Dendritic cell treated with granulocyte-macrophage colony-stimulating factor and Interleukin-4, amounts not matched to agents 40 ng/mL and 50 ng/mL, for 4 days (primary cell): ENCODE data around the gene NLRP12.
"Not testable (repeated sequence)": the region's sequence is repeated elsewhere in the genome, so short reads cannot be mapped to it uniquely, and the experiment has no call there.

Source experiments
- H3K27ac Mint-ChIP-seq: one replicate; pipeline ENCODE4 v1.8.0; 2022; ENCODE audit warnings: mild to moderate bottlenecking, mixed read lengths
- H3K27me3 Mint-ChIP-seq: one replicate; pipeline ENCODE4 v1.8.0; 2022; ENCODE audit warnings: mild to moderate bottlenecking, mixed read lengths
- H3K36me3 Mint-ChIP-seq: one replicate; pipeline ENCODE4 v1.8.0; 2022; ENCODE audit warnings: low read depth, mixed read lengths
- H3K4me1 Mint-ChIP-seq: one replicate; pipeline ENCODE4 v1.8.0; 2022; ENCODE audit warnings: low read depth, mixed read lengths
- H3K4me3 Mint-ChIP-seq: one replicate; pipeline ENCODE4 v1.8.0; 2022; ENCODE audit warnings: mild to moderate bottlenecking, moderate library complexity, mixed read lengths
- H3K9me3 Mint-ChIP-seq: one replicate; pipeline ENCODE4 v1.8.0; 2022; ENCODE audit warnings: mixed read lengths
- intact Hi-C: fragments of 100-400 bp; cut with micrococcal nuclease; formaldehyde crosslinking; loops from one replicate; pipeline ENCODE4 v1.15.0; 2022

NLRP12 gene

DNA sequence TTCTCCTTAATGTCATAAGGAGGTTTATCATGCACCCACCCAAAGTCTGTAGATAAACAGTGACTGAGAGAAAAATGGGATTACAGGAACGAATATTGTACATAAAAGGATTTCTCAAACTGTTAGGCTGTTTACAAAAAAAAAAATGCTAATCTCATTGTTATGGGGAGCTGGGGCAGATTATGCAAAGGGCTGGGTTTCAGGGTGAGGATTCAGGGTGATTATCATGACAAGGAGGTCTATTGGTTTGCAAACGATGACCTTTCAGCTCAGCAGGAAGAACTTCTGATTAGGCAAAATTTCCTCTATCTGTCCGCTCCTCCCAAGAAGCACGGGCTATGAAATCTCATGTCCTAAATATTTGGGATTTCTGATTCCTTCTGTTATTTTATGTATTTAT lies 41.4 kb downstream of the NLRP12 start:
- Mint-ChIP-seq H3K9me3 (no peaks in the 10 kb centered on the region), H3K4me1 (peaks cover 12% of the 10 kb centered on the region), H3K4me3 (no peak overlapping the region), H3K27ac (no peak overlapping the region), H3K27me3 (peaks cover 28% of the 10 kb centered on the region), H3K36me3 (no peaks in the 10 kb centered on the region)
- intact Hi-C loops: no loop called here

DNA sequence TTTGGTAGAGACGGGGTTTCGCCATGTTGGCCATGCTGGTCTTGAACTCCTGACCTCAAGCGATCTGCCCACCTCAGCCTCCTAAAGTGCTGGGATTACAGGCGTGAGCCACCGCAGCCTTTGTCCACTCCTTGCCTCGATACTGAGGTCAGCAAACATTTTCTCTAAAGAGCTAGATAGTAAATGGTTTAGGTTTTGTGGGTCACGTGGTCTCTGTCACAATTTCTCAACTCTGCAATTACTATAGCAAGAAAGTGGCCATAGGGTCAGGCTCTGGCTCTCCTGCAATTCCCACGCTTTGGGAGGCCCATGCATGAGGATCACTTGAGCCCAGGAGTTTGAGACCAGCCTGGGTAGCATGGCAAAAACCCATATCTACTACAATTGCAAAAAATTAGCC lies 42.8 kb downstream of the NLRP12 start:
- H3K36me3 Mint-ChIP-seq, H3K4me3 Mint-ChIP-seq, H3K27ac Mint-ChIP-seq, H3K9me3 Mint-ChIP-seq, intact Hi-C loops: not testable (repeated sequence)
- Mint-ChIP-seq H3K4me1 (peaks cover 12% of the 10 kb centered on the region), H3K27me3 (peaks cover 22% of the 10 kb centered on the region)

DNA sequence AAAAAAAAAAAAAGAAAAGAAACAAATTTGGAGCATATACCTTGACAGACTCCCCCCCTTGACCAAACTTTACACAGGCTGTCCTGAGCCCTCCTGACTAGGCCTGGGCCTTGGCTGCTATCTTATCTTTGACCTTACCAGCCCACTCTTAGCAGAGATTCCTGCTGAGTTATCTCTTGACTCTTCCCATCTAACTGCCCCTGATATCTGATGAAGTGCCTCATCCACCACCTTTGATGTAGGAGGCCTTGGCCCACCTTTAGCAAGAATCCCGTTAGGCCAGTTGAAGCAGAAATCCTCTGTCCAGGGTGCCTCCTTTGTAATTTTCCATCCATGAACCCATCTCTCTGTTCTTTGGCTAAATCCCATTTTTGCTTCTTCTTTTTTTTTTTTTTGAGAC lies 43.6 kb downstream of the NLRP12 start:
- H3K36me3 Mint-ChIP-seq: no peaks in the 10 kb centered on the region
- no peak overlapping the region for H3K4me3 Mint-ChIP-seq
- intact Hi-C loops: no loop called here
- H3K9me3 Mint-ChIP-seq: no peaks in the 10 kb centered on the region
- H3K4me1 Mint-ChIP-seq: peaks cover 7% of the 10 kb centered on the region
- H3K27ac Mint-ChIP-seq: no peak overlapping the region
- peaks cover 17% of the 10 kb centered on the region for H3K27me3 Mint-ChIP-seq

DNA sequence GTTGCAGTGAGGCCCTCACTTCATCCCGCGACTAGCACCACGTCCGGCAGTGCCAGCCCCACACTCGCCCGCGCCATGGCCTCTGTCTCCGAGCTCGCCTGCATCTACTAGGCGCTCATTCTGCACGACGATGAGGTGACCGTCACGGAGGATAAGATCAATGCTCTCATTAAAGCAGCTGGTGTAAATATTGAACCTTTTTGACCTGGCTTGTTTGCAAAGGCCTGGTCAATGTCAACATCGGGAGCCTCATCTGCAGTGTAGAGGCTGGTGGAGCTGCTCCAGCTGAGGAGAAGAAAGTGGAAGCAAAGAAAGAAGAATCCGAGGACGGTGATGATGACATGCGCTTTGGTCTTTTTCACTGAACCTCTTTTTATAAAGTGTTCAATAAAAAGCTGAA lies 48.6 kb downstream of the NLRP12 start:
- Mint-ChIP-seq H3K4me1 (no peaks in the 10 kb centered on the region), H3K4me3 (no peak overlapping the region), H3K27me3 (peaks cover 7% of the 10 kb centered on the region), H3K36me3 (no peaks in the 10 kb centered on the region), H3K27ac (no peak overlapping the region), H3K9me3 (no peaks in the 10 kb centered on the region)
- intact Hi-C loops: no loop called here

DNA sequence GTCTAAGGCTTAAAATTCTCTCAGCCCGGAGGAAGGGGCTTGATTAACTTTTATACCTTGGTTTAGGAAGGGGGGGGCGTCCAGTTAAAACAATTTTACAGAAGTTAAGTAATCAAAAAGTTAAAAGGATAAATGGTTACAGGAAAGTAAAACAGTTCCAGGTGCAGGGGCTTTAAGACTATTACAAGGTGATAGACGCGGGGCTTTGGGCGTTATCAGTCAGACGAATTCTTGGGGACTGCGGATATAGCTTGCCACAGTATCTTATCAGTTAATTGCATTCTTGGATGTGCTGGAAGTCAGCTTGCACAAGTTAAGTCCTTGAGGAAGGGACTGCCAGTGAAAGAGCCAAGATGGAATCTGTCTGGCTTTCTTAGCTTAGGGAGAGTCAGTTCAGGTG lies 49.6 kb downstream of the NLRP12 start:
- intact Hi-C loops, H3K4me1 Mint-ChIP-seq, H3K36me3 Mint-ChIP-seq, H3K27ac Mint-ChIP-seq, H3K27me3 Mint-ChIP-seq, H3K9me3 Mint-ChIP-seq, H3K4me3 Mint-ChIP-seq: not testable (repeated sequence)

DNA sequence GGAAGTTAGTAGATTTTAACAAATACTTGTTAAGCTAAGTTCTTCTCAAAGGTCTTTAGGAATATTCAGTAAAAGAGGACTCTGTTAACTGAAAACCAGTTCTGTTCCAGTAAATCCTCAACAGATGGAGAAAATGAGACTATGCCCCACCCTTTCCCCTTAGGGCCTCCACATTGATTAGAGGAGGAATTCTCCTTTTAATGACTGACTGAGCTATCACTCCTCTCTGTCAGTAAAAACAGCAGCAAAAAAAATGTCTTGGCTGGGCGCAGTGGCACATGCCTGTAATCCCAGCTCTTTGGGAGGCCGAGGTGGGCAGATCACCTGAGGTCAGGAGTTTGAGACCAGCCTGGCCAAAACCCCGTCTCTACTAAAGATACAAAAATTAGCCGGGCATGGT lies 50.1 kb downstream of the NLRP12 start:
- Mint-ChIP-seq H3K4me3 (no peak overlapping the region), H3K9me3 (no peaks in the 10 kb centered on the region), H3K27ac (no peak overlapping the region), H3K36me3 (no peaks in the 10 kb centered on the region), H3K27me3 (peaks cover 9% of the 10 kb centered on the region), H3K4me1 (peaks cover 5% of the 10 kb centered on the region)
- intact Hi-C loops: no loop called here

DNA sequence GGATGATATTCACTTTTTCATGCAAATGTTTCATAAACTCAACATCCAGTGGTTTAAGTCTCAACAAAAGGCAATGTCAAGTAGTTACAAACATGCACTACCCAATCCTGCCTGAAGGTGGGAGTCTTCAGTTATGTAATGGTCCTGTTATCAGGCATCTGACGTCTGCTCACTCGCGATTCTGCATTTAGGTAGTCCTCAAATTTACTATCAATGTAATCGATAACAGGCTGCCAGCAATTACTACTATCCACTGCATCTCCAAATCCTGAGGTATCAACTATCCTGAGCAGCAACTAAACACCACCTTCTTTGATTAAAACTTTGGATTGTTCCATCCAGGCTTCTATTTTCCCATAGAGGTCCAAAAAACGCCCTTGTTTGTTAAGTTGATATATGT lies 51.2 kb downstream of the NLRP12 start:
- Mint-ChIP-seq H3K27ac (no peak overlapping the region), H3K4me3 (no peak overlapping the region), H3K4me1 (peaks cover 7% of the 10 kb centered on the region), H3K27me3 (peaks cover 9% of the 10 kb centered on the region), H3K36me3 (no peaks in the 10 kb centered on the region), H3K9me3 (no peaks in the 10 kb centered on the region)
- intact Hi-C loops: no loop called here

DNA sequence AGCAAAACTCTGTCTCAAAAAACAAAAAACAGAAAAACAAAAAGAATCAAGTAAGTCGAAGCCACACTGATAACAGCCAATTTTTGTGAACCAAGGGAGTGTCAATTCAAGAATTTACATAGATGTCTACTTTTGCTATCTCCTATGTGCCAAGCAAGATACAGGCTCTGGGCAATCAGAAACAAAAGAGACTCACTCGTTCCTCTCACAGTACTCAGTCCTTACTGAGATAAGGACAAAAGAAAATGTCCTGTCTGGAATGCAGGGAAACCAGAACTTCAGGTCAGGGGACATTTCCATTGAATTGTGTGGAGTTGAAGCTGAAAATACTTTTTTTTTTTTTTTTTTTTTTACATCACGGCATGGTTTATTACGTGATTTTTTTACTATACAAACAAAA lies 53.0 kb downstream of the NLRP12 start:
- H3K36me3 Mint-ChIP-seq: no peaks in the 10 kb centered on the region
- H3K9me3 Mint-ChIP-seq: no peaks in the 10 kb centered on the region
- no peak overlapping the region for H3K27ac Mint-ChIP-seq
- peaks cover 9% of the 10 kb centered on the region for H3K27me3 Mint-ChIP-seq
- intact Hi-C loops: no loop called here
- peaks cover 7% of the 10 kb centered on the region for H3K4me1 Mint-ChIP-seq
- no peak overlapping the region for H3K4me3 Mint-ChIP-seq

DNA sequence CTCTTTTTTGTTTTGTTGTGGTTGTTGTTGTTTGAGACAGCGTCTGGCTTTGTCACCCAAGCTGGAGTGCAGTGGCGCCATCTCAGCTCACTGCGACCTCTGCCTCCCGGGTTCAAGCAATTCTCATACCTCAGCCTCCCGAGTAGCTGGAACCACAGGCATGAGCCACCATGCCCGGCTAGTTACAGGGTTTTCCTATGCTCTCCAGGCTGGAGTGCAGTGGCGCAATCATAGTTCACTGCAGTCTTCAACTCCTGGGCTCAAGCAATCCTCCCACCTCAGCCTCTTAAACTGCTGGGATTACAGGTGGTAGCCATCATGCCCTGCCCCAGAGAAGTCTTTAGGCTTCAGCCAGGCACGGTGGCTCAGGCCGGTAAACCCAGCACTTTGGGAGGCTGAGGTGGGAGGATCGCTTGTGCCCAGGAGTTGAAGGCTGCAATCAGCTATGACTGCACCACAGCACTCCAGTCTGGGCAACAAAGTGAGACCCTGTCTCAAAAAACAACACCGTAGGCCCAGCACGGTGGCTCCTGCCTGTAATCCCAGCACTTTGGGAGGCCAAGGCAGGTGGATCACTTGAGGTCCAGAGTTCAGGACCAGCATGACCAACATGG lies 54.3 kb downstream of the NLRP12 start:
- H3K4me3 Mint-ChIP-seq, H3K27ac Mint-ChIP-seq, intact Hi-C loops, H3K4me1 Mint-ChIP-seq, H3K9me3 Mint-ChIP-seq, H3K36me3 Mint-ChIP-seq, H3K27me3 Mint-ChIP-seq: not testable (repeated sequence)

DNA sequence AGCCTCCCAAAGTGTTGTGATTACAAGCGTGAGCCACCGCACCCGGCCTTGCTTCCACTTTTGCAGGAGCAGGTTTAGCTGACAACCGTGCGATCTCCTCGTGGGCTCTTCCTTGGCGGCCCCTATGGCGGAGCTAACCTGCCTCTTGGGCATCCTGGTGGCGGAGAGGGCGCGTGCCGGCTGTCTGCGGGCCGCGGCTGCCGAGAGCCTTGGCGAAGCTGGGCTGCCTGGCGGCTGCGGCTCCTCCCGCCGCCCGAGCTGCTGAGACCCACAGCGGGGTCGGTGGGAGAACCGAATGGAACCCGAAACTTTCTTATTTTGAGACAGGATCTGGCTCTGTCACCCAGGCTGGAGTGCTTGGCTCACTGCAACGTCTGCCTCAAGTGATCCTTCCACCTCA lies 55.7 kb downstream of the NLRP12 start:
- H3K4me1 Mint-ChIP-seq: peaks cover 7% of the 10 kb centered on the region
- peaks cover 4% of the 10 kb centered on the region for H3K27me3 Mint-ChIP-seq
- no peak overlapping the region for H3K4me3 Mint-ChIP-seq
- intact Hi-C loops: no loop called here
- no peak overlapping the region for H3K27ac Mint-ChIP-seq
- no peaks in the 10 kb centered on the region for H3K9me3 Mint-ChIP-seq
- no peaks in the 10 kb centered on the region for H3K36me3 Mint-ChIP-seq

DNA sequence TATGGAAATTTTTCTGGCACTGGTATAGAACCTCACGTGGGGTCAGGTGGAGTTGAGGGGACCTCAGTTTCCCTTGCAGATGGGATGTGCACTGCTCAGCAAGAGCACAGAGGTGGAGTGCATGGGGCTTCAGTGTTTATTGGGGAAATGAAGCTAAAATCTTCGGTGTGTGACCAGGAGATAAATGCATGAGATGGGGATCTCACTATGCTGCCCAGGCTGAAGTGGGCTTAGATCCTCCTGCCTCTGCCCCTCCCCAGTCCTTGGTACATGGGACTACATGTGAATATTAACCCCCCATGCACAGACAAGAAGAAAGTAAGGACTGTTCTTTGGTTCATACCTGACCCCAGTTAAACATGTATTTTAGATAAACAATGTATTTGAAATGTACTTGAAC lies 65.1 kb downstream of the NLRP12 start:
- not testable (repeated sequence) for H3K4me3 Mint-ChIP-seq

More for the DNA sequence above, 65.1 kb downstream of the NLRP12 start:
- H3K27me3 Mint-ChIP-seq, H3K27ac Mint-ChIP-seq, H3K9me3 Mint-ChIP-seq, H3K36me3 Mint-ChIP-seq, intact Hi-C loops, H3K4me1 Mint-ChIP-seq: not testable (repeated sequence)
